HG03175 (cell line): ENCODE measurements around the gene ARMH3.

ENCODE experiments used
- ATAC-seq: cut with Tn5 transposase; IDR thresholded peaks from one replicate; pipeline ENCODE4 v1.9.1; 2021; ENCODE audit warnings: mild to moderate bottlenecking, moderate library complexity; ENCODE audit not compliant: unreplicated experiment

Gene ARMH3

DNA sequence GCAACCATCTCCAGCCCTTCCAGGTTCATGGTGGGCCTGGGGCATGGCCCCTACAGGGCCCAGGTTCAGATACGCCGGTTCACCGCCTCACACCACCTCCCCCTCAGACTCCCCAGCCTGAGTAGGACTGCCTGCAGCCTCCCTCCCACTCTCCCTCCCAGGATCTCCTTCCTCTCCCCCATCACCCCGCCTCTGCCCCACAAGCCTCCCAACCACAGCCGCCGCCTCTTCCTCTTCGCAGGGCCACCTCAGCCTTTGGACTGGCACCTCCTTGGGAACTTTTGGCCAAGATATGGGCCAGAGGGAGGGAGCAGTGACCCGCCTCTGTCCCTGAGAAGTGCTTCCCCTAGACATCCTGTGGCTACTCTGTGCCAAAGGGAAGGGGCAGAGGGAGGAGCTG lies 221.6 kb downstream of the ARMH3 start:
- ATAC-seq, result no peak

DNA sequence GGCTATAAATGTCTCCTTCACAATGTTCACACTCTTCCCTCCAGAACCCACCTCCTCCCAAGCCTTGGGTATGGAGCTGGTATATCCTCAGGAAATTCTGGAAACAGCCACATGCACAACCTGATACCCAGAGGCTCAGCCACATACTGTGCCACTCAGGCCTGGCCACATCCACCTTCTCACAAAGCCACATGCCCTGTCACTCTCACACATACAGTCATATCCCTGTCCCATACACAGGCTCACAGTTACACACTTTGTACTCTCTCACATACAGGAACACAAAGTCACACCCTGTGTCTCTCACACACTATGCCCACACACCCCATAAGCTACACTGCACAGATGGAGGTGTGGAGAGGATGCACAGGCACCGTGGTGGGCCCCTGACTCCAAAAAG lies 222.5 kb downstream of the ARMH3 start:
- ATAC-seq, result no peak

DNA sequence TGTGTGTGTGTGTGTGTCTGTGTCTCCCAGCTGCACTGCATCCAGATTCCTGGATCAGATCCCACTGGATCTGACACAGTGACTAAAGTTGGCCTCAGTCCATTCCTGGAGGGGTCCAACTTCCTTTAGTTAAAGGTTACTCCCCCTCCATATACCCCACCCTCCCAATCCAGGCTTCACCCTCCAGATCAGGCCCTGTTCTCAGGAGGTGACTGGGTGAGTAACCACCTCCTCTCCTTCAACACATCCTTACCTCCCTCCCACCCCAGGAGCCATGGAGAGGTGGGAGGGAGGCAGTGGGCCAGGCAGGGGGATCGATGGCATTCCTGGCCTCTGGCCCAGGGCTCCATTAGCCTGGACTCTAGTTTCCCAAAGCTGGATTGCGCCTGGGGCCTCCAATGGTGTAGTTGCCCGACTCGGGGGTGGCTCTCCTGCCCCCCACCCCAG lies 223.6 kb downstream of the ARMH3 start:
- no peak for ATAC-seq

DNA sequence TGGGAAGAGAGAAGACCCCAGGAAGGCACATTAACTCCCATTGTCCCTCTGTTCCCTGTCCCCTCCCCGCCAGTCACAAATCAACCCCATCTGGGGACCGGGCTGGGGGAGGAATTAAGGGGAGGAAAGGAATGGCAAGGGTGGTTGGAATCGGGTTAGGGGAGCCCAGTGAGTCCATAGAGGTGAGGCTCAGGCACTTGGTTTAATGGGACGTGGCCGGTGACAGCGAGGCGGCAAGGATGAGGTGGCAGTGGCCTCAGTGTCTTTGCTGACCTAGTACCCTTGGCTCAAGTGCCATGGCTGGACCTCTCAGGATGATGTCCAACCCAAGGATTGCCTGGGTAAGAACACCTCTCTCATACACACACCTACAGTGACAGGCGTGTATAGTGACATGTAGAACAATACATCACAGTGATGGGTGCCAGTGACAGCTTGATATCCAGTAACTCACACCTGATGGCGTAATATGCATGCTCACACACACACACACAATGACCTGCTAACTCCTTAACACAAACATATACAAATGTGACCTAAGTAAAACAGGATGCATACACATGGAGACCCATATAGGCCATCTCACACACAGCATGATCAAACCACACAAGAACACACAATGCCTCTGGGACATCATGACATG lies 224.7 kb downstream of the ARMH3 start:
- ATAC-seq, result no peak

DNA sequence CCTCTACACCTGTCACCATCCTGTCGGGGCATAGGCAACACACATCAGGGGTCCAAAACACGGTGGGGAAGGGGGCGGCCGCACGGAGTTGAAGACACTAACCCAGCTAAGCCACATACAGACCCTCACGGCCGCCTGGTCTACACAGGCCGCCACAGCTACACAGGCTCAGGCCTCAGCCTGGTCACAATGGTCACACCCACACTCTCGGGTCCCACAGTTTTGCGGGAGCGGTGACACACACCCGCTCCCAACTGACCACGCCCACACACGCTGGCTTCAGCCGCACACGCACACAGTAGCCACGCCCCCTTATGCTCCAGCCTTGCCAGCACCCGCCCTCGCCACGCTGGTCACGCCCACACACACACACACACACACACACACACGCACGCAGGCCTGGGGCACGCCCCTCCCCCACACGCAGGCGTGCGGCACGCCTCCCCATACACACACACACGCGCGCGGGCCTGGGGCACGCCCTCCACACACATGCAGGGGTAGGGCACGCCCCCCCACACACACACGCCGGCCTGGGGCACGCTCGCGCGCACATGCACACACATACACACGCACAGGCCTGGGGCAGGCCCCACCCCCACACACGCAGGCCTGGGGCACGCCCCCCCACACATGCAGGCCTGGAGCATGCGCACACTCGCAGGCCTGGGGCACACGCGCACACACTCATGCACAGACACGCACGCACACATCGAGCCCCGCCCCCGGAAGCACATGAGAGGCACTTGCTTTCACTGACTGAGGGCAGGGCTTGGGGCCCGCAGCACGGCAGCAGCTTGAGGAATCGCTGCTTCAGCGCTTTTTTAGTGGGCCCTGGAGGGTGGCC lies 225.4 kb downstream of the ARMH3 start:
- peak; percentile 61 for ATAC-seq

DNA sequence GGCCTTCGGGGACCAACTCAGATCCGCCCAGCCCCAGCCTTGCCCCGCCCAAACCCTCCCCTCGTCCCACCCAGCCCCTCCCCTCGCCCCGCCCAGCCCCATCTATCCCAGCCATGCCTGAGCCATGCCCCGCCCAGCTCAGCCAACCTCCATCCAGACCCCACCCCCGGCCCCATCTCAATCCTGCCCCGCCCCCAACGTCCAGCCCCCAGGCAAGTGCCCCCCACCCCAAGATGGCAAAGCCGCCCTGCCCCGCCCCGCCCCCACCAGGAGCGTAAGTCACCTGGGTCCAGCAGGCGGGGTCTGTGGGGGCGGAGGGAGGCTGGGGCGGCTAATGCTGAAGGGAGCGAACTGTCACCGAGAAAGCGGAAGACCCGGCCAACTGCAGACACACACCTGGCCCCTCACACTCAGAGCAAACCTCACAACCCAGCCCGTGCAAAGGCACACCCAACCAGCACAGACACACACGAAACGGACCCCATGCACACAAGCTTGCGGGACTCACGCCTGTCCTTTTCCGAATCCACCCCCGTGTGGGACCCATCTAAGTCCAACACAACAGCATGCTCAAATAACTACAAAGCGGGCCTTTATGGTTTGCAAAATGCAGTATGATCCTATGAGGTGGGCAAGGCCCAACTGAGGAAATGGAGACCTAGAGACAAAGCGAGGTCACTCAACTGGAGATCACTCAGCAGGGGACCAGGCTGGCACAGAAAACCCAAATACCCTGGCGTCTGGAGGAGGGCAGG lies 226.2 kb downstream of the ARMH3 start:
- peak; percentile 27 for ATAC-seq

DNA sequence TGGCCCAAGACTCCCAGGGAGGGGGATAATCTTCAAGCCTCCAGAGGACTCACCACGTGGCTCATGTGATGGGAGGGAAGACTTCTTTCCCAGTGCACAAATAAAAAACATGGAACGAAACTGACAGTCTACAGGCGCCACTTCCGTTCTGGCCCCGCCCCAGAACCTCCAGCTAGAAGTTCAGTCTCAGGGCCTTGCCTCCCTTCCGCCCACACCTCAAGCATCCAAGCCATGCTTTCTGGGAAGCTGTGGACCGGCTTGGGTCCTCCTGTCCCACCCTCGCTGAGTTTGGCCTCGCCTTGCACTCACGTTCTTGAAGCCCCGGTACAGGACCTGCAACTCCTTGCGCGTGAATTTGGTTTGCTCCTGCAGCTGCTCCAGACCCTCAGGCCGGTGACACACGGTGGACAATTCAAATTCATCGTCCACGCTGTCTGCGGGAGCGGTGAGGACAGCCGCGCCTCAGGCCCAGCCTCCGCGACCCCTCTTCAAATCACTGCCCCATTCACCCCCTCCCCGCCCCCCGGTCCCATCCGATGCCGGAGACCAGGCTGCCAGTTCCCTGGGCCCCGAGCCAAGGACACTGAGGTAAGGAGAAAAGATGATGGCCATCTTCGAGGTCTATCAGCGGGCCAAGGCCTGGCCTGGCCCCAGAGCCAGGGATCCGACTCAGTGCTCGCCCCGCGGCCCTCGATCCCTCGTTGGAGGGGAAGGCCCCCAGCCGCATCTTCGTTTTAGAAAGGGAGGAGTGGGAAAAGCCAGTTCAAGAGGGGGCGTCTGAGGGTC lies 227.0 kb downstream of the ARMH3 start:
- no peak for ATAC-seq

DNA sequence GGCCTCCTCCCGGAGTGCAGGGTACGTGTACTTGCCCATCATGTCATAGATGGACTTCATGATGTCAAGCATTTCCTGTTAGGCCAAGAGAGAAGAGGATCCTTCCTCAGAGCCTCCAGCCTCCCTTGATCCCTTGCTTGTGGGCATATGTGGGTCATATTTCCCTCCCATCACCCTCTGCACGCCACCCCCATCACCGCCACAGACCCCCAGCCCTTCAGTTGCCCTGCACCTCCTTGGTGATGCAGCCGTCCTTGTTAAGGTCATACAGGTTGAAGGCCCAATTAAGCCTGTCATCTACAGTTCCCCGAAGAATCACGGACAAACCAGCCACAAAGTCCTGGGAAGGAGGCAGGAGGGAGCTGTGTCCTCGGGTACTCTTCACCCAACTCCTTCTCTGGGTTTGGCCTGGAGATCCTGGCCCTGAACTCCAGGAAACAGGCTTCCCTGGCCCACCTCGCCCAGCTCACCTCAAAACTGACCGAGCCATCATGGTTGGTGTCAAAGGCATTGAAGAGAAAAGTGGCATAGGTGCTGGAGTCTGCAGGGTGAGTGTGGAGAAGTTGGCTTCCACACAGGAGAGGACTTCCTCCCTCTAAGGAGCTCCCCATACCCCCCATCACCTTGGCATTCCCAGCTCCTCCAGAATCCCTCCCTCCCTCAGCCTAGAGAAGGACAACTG lies 227.9 kb downstream of the ARMH3 start:
- ATAC-seq, result no peak

DNA sequence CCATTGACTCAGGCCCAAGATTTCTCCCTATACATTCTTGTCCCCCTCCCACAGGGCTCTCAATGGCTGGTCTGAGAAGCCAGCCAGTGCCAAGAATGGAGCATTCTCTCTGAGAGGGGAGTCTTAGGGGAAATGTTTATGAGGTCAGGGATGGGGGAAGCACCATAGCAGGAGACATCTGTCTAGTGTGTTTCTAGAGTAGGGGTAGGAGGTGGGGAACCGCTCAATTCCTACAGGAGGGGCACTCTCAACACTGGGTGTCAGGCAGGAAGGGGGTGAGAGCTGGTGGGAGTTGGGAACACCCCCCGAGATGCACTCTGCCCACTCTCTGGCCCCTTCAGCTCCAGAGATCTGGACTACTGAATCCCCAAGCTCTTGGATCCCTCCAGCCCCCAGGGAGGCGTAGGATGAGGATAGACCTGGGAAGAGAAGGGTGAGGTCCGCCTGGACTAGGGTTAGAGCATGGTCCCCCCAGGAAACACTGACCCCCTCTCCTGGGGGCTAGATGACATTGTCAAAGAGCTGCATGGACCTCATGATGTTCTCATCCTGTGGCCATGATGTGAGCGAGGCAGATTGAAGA lies 229.0 kb downstream of the ARMH3 start:
- no peak for ATAC-seq

DNA sequence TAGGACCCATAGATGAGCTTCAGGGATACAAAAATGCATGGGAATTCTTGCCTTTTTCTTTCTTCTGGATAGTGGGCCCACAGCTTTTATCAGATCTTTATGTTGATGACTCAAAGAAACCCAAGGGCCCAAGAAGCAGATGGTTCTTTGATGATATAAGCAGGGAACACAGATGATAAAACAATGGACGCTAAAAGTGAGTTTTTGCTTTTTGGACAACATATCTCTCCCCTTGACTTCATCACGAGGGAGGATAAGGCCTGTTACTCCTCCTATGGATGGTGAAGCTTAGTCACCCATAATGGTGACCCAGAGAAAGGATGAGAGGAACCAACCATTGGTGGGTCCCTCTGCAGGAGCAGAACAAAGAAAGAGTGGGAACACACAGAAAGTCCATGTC lies 231.2 kb downstream of the ARMH3 start:
- ATAC-seq, result no peak

DNA sequence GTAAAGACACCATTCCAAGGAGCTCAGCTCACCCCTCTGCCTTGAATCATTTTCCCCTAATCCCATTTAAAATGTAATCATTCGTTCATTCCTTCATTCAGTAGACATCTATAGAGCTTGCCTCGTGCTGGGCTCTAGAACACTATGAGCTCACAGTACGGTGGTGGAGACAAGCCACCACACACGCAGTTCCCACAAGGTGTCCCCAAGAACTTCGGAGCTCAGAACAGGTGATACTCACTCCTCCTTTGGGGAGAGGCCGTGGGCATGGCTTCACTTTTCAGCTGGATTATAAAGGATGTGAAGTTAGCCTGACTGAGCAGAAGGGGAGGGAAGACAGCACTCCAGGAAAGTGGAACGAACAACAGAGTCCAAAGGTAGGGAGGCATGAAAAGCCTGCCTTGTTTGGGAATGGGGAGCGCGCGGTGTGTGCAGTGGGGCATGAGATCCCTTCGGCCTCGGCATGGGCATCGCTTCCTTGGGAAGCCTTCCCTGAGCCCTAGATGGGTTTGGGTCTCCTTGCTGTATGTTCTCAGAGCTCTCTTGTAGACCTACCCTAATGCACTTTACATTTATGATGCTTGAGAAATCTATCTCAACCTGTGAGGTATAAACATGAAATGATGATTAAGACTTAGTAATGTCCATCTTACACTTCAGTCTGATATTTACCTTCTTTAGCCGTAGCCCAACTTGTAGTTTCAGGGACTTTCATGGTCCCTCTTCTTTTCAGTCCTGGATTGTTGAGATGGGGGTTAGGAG lies 236.9 kb downstream of the ARMH3 start:
- ATAC-seq, result peak; percentile 11

DNA sequence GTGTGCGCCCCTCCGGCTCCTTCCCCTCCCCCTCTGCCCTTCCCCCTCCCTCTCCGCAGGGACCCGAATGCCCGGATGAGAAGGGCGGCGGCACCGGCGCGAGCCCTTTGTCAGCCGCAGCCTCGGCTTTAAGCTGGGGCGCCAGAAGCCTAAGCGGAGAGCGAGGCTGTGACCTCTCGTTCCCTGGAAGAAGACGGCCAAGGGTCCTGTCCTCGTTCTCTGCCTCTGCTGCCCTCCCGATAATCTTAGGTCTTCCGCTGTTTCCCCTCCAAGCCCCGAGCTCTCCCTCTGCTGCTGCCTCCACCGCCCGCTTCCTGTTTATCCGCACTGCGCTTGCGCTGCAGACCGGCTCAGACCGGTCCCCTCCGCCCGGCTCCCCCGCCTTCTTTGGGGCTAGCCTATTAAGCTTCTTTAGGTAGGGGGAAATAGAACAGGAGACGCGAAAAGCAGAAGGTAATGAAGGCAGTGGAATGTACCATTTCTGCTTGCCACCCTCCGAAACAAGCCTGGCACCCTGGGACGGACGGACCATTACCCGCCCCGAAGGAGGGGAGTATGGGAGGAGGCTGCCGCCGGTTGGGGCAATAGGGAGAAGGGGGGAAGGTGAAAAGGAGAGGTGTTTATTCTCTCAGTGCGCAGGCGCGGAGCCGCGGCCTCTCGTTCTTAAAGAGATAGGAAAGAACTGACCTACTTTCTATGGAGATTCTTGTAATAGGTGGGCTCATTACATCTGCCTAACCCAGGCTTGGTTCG lies 237.7 kb downstream of the ARMH3 start, which contains the start of gene OGA:
Gene OGA (minus strand): TSS at position 326 of the 753 bp plus-strand sequence. CDS start 422 bp downstream, outside the sequence.
- peak; percentile 89 for ATAC-seq

DNA sequence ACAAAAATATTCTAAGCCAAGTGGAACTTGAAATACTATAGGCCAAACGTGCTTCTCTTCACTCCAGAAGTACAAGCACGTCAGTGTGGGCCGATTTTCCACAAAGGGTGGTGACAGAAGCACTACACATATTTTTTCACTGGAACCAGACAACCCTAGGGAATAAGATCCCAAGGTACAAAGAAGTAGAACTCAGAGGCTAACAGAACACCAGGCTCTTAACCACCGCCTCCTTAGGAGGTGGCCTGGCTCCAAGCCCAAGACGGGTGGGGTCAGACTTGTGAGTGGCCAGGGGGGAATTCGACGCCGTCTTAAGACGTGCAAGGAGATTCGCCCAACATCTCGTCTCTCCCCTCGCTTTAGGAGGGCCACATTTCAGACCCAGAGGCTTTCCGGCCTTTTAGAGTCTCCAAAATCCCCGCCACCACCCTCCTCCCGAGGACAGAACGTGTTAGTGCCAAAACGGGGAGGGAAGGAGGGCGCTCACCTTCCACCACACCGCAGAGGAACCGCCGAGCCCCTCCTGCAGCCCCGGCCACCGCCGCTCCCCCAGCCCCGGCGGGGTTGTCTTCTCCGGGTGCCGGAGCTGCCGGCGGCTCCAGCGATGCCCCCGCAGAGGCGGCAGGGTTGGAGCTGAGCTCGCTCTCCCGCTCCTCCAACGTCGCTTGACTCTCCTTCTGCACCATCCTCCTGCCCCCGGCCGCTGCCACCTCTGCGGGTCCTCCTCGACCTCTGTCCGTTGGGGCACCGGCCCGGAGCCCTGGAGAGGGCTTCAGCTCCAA lies 238.4 kb downstream of the ARMH3 start:
- no peak for ATAC-seq

DNA sequence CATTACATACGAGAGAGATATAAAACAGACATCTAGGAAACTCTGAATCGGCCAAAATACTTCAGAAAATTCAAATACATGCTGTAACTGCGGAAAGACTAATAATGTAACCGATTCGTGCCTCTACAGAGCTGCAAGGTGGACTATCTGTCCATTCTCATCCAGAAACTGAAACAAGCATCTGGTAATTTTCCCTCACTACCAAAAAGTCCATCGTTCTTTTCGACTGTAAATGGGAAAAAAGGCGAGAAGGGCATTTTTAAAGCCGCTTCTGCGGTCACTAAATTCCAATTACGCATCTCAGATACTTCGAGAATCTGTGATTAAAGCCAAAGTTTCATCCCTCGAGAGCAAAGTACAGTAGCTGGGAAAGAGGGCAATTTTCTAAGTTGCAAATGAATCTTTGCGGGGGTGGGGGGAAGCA lies 239.0 kb downstream of the ARMH3 start:
- ATAC-seq, result no peak

DNA sequence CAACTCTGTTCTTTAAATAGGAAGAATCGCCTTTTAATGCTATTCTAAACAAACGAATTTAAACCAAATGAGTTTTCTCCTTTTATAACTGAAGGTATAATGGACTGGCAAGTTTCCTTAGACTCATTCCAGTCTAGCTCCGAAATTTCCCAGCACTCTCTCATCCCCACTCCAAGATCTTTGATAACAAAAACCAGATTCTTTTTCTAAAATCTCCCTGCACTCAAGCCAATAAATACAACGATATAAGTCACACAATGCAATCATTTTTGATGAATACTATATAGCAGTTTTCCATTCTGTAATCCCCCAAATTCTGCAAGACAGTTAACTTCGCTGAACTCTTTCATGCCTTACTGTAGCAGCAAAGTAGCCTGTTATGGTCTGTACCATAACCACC lies 239.6 kb downstream of the ARMH3 start:
- ATAC-seq, result no peak

DNA sequence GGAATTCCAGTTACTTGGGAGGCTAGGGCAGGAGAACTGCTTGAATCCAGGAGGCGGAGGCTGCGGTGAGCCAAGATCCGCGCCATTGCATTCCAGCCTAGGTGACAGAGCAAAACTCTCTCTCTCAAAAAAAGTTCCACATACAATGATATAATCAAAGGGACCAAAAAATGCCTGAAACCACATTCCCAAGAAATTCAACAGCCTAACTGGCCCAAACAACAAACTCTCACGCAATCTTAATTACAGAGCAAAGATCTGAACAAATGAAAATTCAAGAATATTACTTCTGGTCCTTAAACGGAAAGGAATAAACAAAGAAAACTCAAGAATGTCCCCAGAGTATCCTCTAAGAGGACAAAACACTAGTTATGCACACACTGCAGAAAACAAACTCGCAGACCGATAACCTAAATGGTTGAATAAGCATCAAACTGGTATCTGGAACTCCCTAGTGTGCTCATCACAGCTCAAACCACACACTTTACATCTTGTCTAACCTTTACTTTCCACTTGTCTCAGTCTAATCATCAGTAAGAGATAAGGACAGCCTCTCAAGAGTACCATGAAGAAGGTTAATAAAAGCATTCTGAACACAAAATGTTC lies 241.4 kb downstream of the ARMH3 start:
- no peak for ATAC-seq

DNA sequence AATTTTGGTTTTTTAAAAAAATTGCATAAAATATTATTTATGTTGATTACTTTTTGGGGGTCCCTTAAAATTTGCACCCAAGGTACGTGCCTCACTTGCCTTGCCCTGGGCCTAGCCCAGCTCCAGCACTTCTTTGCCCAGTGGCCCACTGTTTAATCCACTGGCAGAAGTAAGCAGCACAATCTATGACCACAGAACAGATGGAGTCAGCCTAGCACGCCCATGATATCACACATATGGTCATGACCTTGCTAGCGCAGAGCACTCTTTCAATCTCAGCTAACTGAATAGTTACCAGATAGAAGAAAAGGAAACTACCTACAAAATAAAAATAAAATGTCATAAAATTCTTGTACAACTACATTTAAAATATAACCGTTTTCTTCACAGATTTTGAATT lies 243.4 kb downstream of the ARMH3 start:
- ATAC-seq, result no peak
